IMR-90 (cell line): ENCODE measurements around the gene CDKN1A. TPM values are rescaled to one million over a fixed set of nuclear protein-coding genes. Genes with fewer than 3 reads are reported as not detected.

Source experiments
- ATAC-seq: fragments of 200-7000 bp; cut with Tn5 transposase; 2 replicates; pipeline ENCODE4 v1.9.1; 2020; ENCODE audit warnings: low read depth, mild to moderate bottlenecking, moderate library complexity
- BruUV-seq: library from RNA; stranded (reverse); fragments of 400-500 nt; replicated peaks from 2 replicates; lab custom pipeline; 2021; lab: Mats Ljungman, UMichigan
- CTCF ChIA-PET: fragments of 300-600 bp; formaldehyde crosslinking; extraction: SDS; loops from one replicate; lab custom pipeline; 2021; ENCODE audit warnings: antibody characterized with exemption; lab: Yijun Ruan, JAX
- POLR2A ChIA-PET: fragments of 300-600 bp; sonication (Branson Sonifier 250); formaldehyde crosslinking; loops from one replicate; lab custom pipeline; 2022; ENCODE audit warnings: antibody characterized with exemption; ENCODE audit not compliant: unreplicated experiment; lab: Charles Lee
- DNase-seq: peaks from one replicate; pipeline ENCODE4 v3.0.0; 2013
- H2AFZ ChIP-seq: replicated peaks from 2 replicates; pipeline ENCODE3; 2013; ENCODE audit warnings: low read length, mild to moderate bottlenecking; ENCODE audit not compliant: poor library complexity
- H2AK5ac ChIP-seq: 2 replicates; pipeline ENCODE4 v1.6.1; 2013; ENCODE audit warnings: low read depth, low read length, inconsistent platforms
- H2AK9ac ChIP-seq: replicated peaks from 2 replicates; pipeline ENCODE3; 2013; ENCODE audit warnings: mild to moderate bottlenecking, low read depth, low read length, moderate library complexity; ENCODE audit not compliant: poor library complexity
- H2BK120ac ChIP-seq: 2 replicates; pipeline ENCODE4 v1.6.1; 2013; ENCODE audit warnings: low read depth, low read length, inconsistent platforms
- H2BK15ac ChIP-seq: 3 replicates; pipeline ENCODE4 v1.6.1; 2013; ENCODE audit warnings: low read depth, low read length, inconsistent platforms
- H2BK20ac ChIP-seq: 2 replicates; pipeline ENCODE4 v1.6.1; 2013; ENCODE audit warnings: low read depth, mild to moderate bottlenecking, inconsistent platforms, low read length, moderate library complexity
- H2BK5ac ChIP-seq: 2 replicates; pipeline ENCODE4 v1.6.1; 2013; ENCODE audit warnings: mild to moderate bottlenecking, low read depth, low read length, inconsistent platforms; ENCODE audit not compliant: poor library complexity, severe bottlenecking
- H3K14ac ChIP-seq: replicated peaks from 2 replicates; pipeline ENCODE4 v1.6.1; 2013; ENCODE audit warnings: low read depth, low read length, inconsistent platforms
- H3K18ac ChIP-seq: 2 replicates; pipeline ENCODE4 v1.6.1; 2013; ENCODE audit warnings: low read depth, low read length, control low read depth
- H3K23ac ChIP-seq: 2 replicates; pipeline ENCODE4 v1.6.1; 2013; ENCODE audit warnings: low read depth, low read length, inconsistent platforms
- H3K27ac ChIP-seq: 2 replicates; pipeline ENCODE4 v1.5.1; 2013; ENCODE audit warnings: mild to moderate bottlenecking, control low read depth, low read length; ENCODE audit not compliant: insufficient read depth
- H3K27me3 ChIP-seq: 2 replicates; pipeline ENCODE4 v1.6.1; 2013; ENCODE audit warnings: low read length; ENCODE audit not compliant: control insufficient read depth, insufficient read depth
- H3K36me3 ChIP-seq: 2 replicates; pipeline ENCODE4 v1.6.1; 2013; ENCODE audit warnings: low read length, mixed read lengths; ENCODE audit not compliant: control insufficient read depth, insufficient read depth
- H3K4ac ChIP-seq: 2 replicates; pipeline ENCODE4 v1.6.1; 2013; ENCODE audit warnings: low read depth, low read length, inconsistent platforms
- H3K4me1 ChIP-seq: 2 replicates; pipeline ENCODE4 v1.6.1; 2013; ENCODE audit warnings: low read length, mixed read lengths; ENCODE audit not compliant: control insufficient read depth, insufficient read depth
- H3K4me2 ChIP-seq: 2 replicates; pipeline ENCODE4 v1.6.1; 2013; ENCODE audit warnings: low read depth, mild to moderate bottlenecking, control low read depth, low read length, moderate library complexity
- H3K4me3 ChIP-seq: 2 replicates; pipeline ENCODE4 v1.5.1; 2013; ENCODE audit warnings: low read depth, mild to moderate bottlenecking, control low read depth, low read length, moderate library complexity; ENCODE audit not compliant: insufficient read depth
- H3K56ac ChIP-seq: 2 replicates; pipeline ENCODE4 v1.6.1; 2013; ENCODE audit warnings: low read length, inconsistent platforms; ENCODE audit not compliant: insufficient read depth; ENCODE audit errors: extremely low read depth
- H3K79me1 ChIP-seq, 2 experiments: 2 replicates each; pipeline ENCODE4 v1.6.1; 2013; ENCODE audit warnings: low read length in 2 of 2, inconsistent platforms in 1 of 2, low read depth in 1 of 2
- H3K9ac ChIP-seq: 2 replicates; pipeline ENCODE4 v1.6.1; 2013; ENCODE audit warnings: low read depth, low read length, control low read depth
- H3K9me1 ChIP-seq: 2 replicates; pipeline ENCODE4 v1.6.1; 2013; ENCODE audit warnings: low read length, inconsistent platforms; ENCODE audit not compliant: insufficient read depth
- H3K9me3 ChIP-seq: 2 replicates; pipeline ENCODE4 v1.6.1; 2013; ENCODE audit warnings: low read length; ENCODE audit not compliant: control insufficient read depth, insufficient read depth
- H4K20me1 ChIP-seq: 2 replicates; pipeline ENCODE4 v1.6.1; 2013; ENCODE audit warnings: low read length, inconsistent platforms; ENCODE audit not compliant: insufficient read depth
- H4K5ac ChIP-seq: 2 replicates; pipeline ENCODE4 v1.6.1; 2013; ENCODE audit warnings: mild to moderate bottlenecking, low read depth, low read length, control low read depth
- H4K8ac ChIP-seq, 2 experiments: 2 replicates each; pipeline ENCODE4 v1.6.1; 2013; ENCODE audit warnings: low read depth in 2 of 2, low read length in 2 of 2, control low read depth in 1 of 2, inconsistent platforms in 1 of 2
- H4K91ac ChIP-seq: 2 replicates; pipeline ENCODE4 v1.6.1; 2013; ENCODE audit warnings: low read depth, low read length, inconsistent platforms; ENCODE audit not compliant: insufficient read depth
- BHLHE40 ChIP-seq: fragments of 150-350 bp; IDR thresholded peaks from 2 replicates; pipeline ENCODE4 v1.6.1; 2016; ENCODE audit warnings: mild to moderate bottlenecking, low read depth, low read length
- CTCF ChIP-seq: conservative IDR thresholded peaks from 2 replicates; pipeline ENCODE4 v1.5.1; 2012; ENCODE audit warnings: mild to moderate bottlenecking, low read depth, low read length, improper control_type of control experiment
- MAFK ChIP-seq: IDR thresholded peaks from 2 replicates; pipeline ENCODE4 v1.6.1; 2012; ENCODE audit warnings: low read depth, low read length, improper control_type of control experiment
- POLR2A ChIP-seq: IDR thresholded peaks from 2 replicates; pipeline ENCODE4 v1.6.1; 2012; ENCODE audit warnings: mild to moderate bottlenecking, low read depth, low read length
- RAD21 ChIP-seq: IDR thresholded peaks from 2 replicates; pipeline ENCODE4 v1.6.1; 2012; ENCODE audit warnings: low read length, improper control_type of control experiment
- RCOR1 ChIP-seq: IDR thresholded peaks from 2 replicates; pipeline ENCODE4 v1.6.1; 2012; ENCODE audit warnings: mild to moderate bottlenecking, low read length, improper control_type of control experiment; ENCODE audit not compliant: insufficient replicate concordance
- WGBS, 2 experiments: methylation state at CpG; one replicate each; pipeline versions ENCODE4 v1.1.5 to v1.1.7; 2013; ENCODE audit warnings: missing lambda C conversion rate in 2 of 2; ENCODE audit not compliant: insufficient read length in 1 of 2; ENCODE audit errors: extremely low coverage in 2 of 2; 5-methylcytosine and 5-hydroxymethylcytosine counted together
- dilution Hi-C: fragments of 300-500 bp; cut with HindIII; formaldehyde crosslinking; loops from one replicate; pipeline ENCODE4 v1.14.3; 2018; ENCODE audit warnings: low sequenced_read_pairs; ENCODE audit not compliant: unreplicated experiment
- in situ Hi-C: fragments of 300-500 bp; cut with MboI; formaldehyde crosslinking; loops from 3 replicates; pipeline ENCODE4 v1.14.3; 2019; ENCODE audit warnings: low sequenced_read_pairs, inconsistent platforms, mixed read lengths
- intact Hi-C: fragments of 100-400 bp; cut with micrococcal nuclease; formaldehyde crosslinking; loops from 2 replicates; pipeline ENCODE4 v1.10.0; 2022
- polyA plus RNA-seq, 3 experiments: library from polyadenylated mRNA; depleted of rRNA; stranded (reverse); fragments of >200 nt; gene quantifications; 2 replicates each; pipeline ENCODE4 v1.2.3, GENCODE V29; 2012; ENCODE audit warnings: low replicate concordance in 1 of 3
- total RNA-seq: library from RNA; depleted of rRNA; stranded (reverse); fragments of >200 nt; gene quantifications from 2 replicates; pipeline ENCODE4 v1.2.3, GENCODE V29; 2012

Gene CDKN1A
- total and polyA plus RNA-seq, 2 of the 4 experiments (the other 2 are of a cell fraction), result 155 to 576 TPM

- Histone ChIP-seq H3K4me3 (no peak overlapping the region), H3K36me3 (no peaks in the 10 kb centered on the region), H4K8ac (no peak overlapping the region), H3K9ac (no peak overlapping the region), H3K27me3 (no peaks in the 10 kb centered on the region), H4K91ac (0 out of 2 replicates have a peak overlapping the region, but pooled peaks have one; percentile 12), H2AK5ac (no peak overlapping the region), H3K9me1 (peaks cover 19% of the 10 kb centered on the region), H2BK120ac (peak overlapping the region; percentile 41; the same call in 1 of the 2 replicates), H3K23ac (no peak overlapping the region), H2BK15ac (peak overlapping the region; percentile 91; the same call in 1 of the 3 replicates), H3K18ac (no peak overlapping the region), H4K20me1 (no peaks in the 10 kb centered on the region), H3K4me1 (peaks cover 13% of the 10 kb centered on the region), H4K5ac (no peak overlapping the region), H3K14ac (no peak overlapping the region), H2AK9ac (no peak overlapping the region), H3K56ac (no peak overlapping the region), H2BK20ac (peak overlapping the region; percentile 70), H3K9me3 (no peaks in the 10 kb centered on the region), H2BK5ac (no peak overlapping the region), H3K79me1 (peaks cover 0 to 23% of the 10 kb centered on the region in 2 experiments; a peak in 2 of 4 replicates), H3K4ac (no peak overlapping the region; the same call in 1 of the 2 replicates), H3K27ac (no peak overlapping the region), H2AFZ (no peak overlapping the region), H3K4me2 (no peak overlapping the region)
- dilution Hi-C loops, result no loop called here
- BruUV-seq, result no TSS peak
- intact Hi-C loops, result no loop called here
- no peak for ATAC-seq
- TF ChIP-seq POLR2A, result no peak
- no peak for TF ChIP-seq RCOR1
- TF ChIP-seq MAFK, result no peak
- no peak for TF ChIP-seq BHLHE40
- TF ChIP-seq RAD21, result no peak
- no peak for TF ChIP-seq CTCF
- no CpG with 5 or more reads among the region's 4 CpGs for WGBS, 2 experiments
- CTCF ChIA-PET, result no interaction called here
- POLR2A ChIA-PET, result interaction anchor here (0.8 kb wide), 1 partner anchor 13 kb away, joined by 4 read pairs; the partner anchor contains the start of gene CDKN1A
- in situ Hi-C loops, result no loop called here
- no peak for DNase-seq
These were observed 13.3 kb upstream of the CDKN1A start for GRCh38 chr6:36665180-36665579.
